Ramos (cell line): ENCODE measurements around the gene SPTBN5.

Experiments used
- in situ Hi-C: fragments of 300-500 bp; cut with MboI; formaldehyde crosslinking; loops from one replicate; pipeline ENCODE4 v1.14.3; 2022; ENCODE audit warnings: low sequenced_read_pairs; ENCODE audit not compliant: unreplicated experiment

Gene SPTBN5

GRCh38 chr15:41852736-41853590 is 40.9 kb downstream of the SPTBN5 start:
- in situ Hi-C loops: no loop called here

- in situ Hi-C loops: no loop called here
Measured at GRCh38 chr15:41851755-41852370, 42.0 kb downstream of the SPTBN5 start.

DNA sequence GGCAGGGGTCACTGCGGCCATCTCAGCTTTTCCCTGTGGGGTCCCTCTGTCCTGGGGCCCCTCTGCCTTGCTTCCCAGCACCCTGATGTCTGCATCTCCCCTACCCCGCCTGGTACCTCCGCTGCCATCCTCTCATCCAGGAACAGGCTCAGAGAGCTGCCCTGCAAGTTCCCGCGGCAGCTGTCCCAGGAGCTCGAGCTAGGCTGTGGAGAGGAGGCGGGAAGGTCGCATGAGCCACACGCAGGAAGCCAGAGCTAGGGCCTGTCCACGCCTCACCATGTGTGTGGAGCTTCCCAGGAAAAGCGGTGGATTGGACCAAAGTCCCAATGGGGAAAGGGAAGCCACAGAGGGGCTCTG is 42.7 kb downstream of the SPTBN5 start:
- in situ Hi-C loops: no loop called here

DNA sequence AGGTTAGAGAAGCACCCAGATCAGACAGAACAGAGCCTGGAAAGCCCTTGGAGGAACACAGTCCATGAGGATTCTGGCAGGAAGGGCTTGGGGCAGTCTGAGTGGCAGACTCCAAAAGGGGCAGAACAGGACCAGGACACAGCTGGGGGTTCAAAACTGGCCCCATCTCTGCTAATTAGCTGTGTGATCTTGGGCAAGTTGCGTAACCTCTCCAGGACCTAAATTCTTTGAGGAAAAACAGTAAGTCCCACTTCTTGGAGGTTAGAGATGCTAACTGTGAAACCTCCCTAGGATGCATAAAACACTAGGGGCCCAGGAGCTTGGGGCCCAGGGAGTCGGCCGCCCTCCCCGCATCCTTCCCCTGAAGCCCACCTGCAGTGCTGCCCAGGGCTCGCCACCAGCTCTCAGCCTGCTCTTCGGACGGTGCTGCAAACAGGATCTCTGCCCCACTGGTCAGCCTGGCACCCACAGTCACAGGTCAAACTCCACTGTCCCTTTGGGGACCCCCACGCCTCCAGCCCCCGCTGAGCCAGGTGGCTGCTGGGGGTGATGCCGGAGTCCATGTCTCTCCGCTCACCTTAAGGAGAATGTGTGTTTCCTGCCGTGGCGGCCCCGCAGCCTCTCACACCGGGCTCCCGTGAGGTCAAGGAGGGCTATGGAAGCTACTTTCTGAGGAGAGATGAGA is 43.2 kb downstream of the SPTBN5 start:
- in situ Hi-C loops: no loop called here

- in situ Hi-C loops: no loop called here
Measured at GRCh38 chr15:41849861-41850260, 44.0 kb downstream of the SPTBN5 start.

DNA sequence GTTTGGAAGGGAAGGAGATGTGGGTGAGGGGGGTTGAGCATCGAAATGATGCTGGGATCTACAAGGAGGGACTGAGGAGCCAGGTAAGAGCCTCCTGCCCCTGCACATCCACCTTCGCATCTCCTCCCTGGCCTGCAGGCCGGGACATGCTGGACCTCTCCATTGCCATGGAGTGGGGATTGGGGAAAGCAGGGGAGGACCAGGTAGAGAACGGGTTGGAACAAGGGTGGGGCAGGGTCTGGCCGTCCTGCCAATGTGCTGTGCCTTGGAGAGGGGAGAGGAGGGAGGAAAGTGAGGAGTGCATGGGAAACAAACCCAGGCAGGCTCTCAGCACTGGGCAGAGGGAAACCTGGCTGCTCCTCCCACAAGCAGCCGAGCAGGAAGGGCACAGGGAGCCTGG is 44.6 kb downstream of the SPTBN5 start:
- in situ Hi-C loops: no loop called here

DNA sequence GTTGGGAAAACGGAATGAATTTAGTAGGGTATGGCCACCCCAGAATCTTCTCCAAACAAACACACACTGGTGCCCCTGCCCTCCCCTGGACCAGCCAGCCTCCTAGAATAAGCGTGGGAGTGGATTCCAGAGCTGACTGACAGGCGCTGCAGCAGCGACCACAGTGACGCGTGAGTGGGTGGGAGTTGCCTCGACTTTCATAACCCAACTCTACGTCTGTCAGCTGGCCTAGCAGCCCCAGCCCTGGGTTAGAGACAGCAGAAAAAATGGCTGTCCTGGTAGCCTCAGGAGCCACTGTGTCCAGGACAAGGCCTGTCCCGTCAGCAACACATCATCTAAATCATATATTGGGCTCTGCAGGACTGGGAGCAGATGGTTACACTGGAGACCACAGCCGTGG is 45.2 kb downstream of the SPTBN5 start:
- in situ Hi-C loops: no loop called here

DNA sequence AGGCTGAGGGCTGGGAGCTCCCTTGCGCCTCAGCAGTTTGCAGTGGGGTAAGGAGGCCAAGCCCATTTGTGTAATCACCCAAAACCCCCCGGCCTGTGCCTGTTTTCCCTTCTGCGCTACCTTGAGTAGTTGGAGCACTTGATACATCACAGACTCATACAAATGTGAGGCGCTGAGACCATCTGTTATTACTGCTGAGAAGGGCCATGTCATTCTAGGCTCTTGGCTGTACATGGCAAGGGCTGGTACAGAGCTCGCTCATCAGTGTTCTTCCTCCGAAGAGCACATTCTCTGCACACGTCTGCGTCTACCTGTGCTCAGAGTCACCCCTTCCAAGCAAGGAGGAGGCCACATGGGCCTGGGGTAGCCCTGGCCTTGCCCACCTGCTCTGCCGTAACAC is 45.9 kb downstream of the SPTBN5 start:
- in situ Hi-C loops: no loop called here

DNA sequence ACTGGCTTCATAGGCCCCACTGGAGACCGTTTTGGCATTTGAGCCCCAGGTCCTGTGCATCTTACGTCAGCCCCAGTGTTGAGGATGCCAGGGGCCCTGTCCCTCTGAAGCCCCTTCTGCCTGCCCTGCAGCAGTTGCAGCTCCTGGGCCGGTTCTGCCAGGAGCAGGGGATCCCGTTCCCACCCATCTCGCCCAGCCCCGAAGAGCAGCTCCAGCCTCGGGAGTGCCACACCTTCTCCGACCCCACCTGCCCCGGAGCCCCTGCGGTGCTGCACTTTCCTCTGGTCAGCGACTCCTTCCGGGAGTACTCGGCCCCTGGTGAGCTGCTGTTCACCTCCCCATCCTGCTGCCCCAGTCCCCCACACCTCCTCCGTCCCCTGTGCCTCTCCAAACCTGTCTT is 46.6 kb downstream of the SPTBN5 start:
- in situ Hi-C loops: no loop called here

GRCh38 chr15:41844814-41845213 is 49.0 kb downstream of the SPTBN5 start:
- in situ Hi-C loops: no loop called here

DNA sequence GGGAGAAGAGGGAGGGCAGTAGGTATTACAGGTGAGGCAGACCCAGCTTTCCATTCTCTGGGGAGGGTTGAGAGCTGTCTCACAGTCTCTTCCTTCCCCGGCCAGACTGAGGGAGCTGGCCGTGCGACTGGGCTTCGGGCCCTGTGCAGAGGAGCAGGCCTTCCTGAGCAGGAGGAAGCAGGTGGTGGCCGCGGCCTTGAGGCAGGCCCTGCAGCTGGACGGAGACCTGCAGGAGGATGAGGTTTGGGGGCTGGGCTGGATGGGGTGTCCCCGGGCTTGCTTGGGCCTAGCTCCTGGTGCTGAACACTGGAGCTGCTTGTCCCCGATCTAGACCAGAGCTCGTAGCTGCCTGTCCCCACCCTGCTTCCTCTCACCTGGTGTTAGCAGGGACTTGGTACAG is 50.3 kb downstream of the SPTBN5 start:
- in situ Hi-C loops: no loop called here

DNA sequence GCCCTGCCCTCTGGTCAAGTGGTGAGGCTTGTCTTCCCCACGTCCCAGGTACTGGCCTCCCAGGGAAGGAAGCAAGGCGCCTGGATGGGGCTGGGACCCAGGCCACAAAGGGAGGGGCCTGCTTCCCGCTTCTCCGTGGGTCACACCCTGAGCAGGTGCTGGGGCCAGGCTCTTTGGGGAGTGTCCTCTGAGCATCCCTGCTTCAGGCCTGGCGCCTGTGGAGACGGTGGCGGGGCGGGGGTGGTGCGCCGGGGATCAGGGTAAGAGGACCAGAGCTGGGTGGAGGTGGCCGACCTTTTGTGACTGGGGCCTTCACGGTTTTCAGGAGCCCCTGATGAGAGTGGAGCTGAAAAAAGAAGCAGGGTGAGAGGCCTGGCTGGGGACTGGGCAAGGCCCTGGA is 51.6 kb downstream of the SPTBN5 start:
- in situ Hi-C loops: no loop called here

DNA sequence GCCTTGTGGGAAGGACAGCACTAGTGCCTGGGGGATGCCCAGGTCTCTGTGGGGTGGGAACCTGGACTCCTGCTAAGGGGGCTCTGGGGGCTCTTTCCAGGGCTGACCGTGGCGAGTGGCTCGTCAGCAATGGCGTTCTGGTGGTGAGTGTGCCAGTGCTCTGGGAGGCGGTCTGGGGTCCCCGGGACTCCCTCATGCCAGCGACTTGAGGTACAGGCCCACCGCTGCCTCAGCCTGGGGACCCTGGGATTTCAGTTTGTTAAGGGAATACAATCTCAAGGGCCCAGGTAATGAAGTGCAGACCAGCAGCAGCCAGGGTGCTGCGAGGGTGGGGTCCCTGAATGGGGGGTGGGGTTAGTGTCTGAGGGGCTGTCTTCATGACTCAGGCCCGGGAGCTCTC is 52.7 kb downstream of the SPTBN5 start:
- in situ Hi-C loops: no loop called here

DNA sequence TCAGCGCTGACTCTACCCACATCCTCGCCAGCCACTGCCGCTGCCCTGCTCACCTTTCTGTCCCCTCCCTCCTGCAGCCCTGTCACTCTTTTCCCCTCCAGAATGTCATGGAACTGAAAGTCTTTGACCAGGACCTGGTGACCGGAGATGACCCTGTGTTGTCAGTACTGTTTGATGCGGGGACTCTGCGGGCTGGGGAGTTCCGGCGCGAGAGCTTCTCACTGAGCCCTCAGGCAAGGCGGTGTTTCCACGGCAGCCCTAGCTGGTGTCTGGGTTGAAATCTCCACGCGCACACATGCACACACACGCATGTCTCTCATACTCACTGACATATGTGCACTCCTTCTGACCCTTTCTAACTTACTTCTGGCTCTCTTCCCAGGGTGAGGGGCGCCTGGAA is 53.2 kb downstream of the SPTBN5 start:
- in situ Hi-C loops: no loop called here

GRCh38 chr15:41839781-41840491 is 53.9 kb downstream of the SPTBN5 start:
- in situ Hi-C loops: no loop called here

DNA sequence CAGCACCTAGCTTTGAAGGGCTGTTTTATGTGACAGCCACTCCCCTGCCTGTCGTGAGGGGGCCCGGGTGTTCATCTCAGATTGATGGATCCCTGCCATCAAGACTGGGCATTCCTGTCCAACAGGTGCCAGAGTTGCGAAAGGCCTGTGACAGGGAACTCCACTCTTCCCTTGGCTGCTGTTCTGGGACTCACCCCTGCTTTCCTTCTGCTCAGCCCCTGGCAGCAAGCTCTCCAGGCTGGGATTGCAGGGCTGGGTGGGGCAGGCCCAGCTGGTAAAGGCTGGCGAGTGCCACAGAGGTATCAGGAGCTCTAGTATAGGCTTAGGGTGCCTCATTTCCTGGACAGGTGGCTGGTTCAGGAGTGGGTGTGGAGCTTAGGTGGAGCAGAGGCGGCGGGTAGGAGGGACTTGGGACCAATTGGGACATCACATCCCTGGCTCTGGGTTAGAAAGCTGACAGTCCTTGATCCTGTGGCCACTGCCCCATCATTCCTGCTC is 55.4 kb downstream of the SPTBN5 start, which contains the start of gene PLA2G4B:
PLA2G4B (plus strand) TSS at position 448 of the 498 bp plus-strand sequence. CDS start 67 bp downstream, outside the sequence.
- in situ Hi-C loops: no loop called here

- in situ Hi-C loops: no loop called here
Measured at GRCh38 chr15:41836713-41837454, 57.0 kb downstream of the SPTBN5 start.

DNA sequence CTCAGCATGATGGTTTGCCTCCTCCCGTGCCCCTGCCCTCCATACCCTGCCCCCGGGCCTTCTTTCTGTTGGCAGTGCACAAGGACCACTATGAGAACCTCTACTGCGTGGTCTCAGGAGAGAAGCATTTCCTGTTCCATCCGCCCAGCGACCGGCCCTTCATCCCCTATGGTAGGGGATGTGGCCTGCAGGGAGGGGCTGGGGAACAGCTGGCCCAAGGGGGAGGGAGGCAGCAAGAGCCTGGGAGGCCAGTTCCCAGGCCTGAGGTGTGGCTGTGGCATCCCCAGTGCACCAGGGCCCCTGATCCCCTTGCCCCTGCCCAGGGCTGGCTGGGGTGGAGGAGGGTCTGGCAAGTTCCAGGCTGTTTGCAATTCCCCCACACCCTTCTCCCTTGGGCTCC is 57.8 kb downstream of the SPTBN5 start:
- in situ Hi-C loops: no loop called here

- in situ Hi-C loops: no loop called here
Measured at GRCh38 chr15:41834096-41834495, 59.8 kb downstream of the SPTBN5 start.

- in situ Hi-C loops: no loop called here
Measured at GRCh38 chr15:41832875-41833274, 61.0 kb downstream of the SPTBN5 start.
